Astrocyte (in vitro differentiated cells and primary cell): ENCODE data around the gene EGLN1.

Source experiments
- EZH2 ChIP-seq: IDR thresholded peaks from 2 replicates; pipeline ENCODE4 v1.6.1; 2012; ENCODE audit warnings: mild to moderate bottlenecking, low read length, inconsistent platforms; ENCODE audit not compliant: insufficient read depth
- TF ChIP-seq, protein P1 (sequence below): IDR thresholded peaks from 2 replicates; pipeline ENCODE4 v1.5.1; 2011; ENCODE audit warnings: low read depth, mild to moderate bottlenecking, inconsistent platforms, low read length, moderate library complexity; ENCODE audit not compliant: insufficient read depth

DNA sequence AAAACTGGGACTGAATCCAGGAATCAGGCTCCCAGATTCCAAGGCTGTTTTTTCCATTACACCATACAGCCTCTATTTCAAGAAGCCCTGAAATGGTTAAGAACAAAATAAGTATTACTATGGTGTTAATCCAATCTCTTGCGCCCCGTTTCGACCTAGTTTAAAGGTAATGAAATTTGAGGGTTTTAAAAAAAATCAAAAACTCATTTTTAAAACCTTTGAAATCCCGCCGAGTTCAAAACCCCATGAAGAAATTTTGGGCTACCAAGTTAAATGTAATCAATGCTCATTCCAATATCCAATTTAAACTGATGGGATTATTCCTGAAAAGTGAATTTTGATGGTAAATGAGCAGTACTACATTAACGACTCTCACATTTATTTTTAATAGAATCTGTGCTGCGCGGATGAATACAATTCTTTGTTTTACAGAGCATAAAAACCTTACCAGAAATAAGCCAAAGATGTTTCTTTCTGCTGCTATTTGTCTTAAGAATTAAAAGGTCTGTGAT, 767 bp upstream of the EGLN1 start:
- TF ChIP-seq, protein P1, sequence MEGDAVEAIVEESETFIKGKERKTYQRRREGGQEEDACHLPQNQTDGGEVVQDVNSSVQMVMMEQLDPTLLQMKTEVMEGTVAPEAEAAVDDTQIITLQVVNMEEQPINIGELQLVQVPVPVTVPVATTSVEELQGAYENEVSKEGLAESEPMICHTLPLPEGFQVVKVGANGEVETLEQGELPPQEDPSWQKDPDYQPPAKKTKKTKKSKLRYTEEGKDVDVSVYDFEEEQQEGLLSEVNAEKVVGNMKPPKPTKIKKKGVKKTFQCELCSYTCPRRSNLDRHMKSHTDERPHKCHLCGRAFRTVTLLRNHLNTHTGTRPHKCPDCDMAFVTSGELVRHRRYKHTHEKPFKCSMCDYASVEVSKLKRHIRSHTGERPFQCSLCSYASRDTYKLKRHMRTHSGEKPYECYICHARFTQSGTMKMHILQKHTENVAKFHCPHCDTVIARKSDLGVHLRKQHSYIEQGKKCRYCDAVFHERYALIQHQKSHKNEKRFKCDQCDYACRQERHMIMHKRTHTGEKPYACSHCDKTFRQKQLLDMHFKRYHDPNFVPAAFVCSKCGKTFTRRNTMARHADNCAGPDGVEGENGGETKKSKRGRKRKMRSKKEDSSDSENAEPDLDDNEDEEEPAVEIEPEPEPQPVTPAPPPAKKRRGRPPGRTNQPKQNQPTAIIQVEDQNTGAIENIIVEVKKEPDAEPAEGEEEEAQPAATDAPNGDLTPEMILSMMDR, result no peak
- TF ChIP-seq EZH2, result no peak
